ENCODE measurements around the gene ELANE. TPM values are rescaled to one million over a fixed set of nuclear protein-coding genes. Genes with fewer than 3 reads are reported as not detected.

Gene ELANE
- total RNA-seq, 3 donors from 2014 or later (not counting 1 experiment from before 2014, with no cell fraction given) = 1.7 to 1.8 TPM; not detected in 1

GRCh38 chr19:892894-893689, 41.0 kb downstream of the ELANE start, which contains the start of the genes MED16 and RNU6-9:
Gene MED16, minus strand, starts transcription at chr19:893187. Its CDS starts 2,056 bp downstream, at chr19:891131.
Gene RNU6-9, plus strand, starts transcription at chr19:893484.
- Mint-ChIP-seq H3K4me1 (peaks cover 9 to 30% of the 10 kb centered on the region in 2 donors), H3K27me3 (ENCODE audit: low read depth in 2 of 2) (no peaks in the 10 kb centered on the region), H3K27ac (peak within 1 kb of the TSS; percentile 99), H3K9me3 (no peaks in the 10 kb centered on the region), H3K4me3 (peak within 1 kb of the TSS; percentile 97), H3K36me3 (no peaks in the 10 kb centered on the region)
- no peak for TF ChIP-seq CTCF (IDR thresholded peaks at IDR 0.05)
- H3K27me3 ChIP-seq (ENCODE audit: control insufficient read depth, insufficient read depth, low read length) = no peaks in the 10 kb centered on the region
- peaks cover 39% of the 10 kb centered on the region for H3K4me1 ChIP-seq (ENCODE audit: control insufficient read depth, insufficient read depth, low read length)
- peak within 1 kb of the TSS; percentile 98 for H3K27ac ChIP-seq (ENCODE audit: low read length)
- H3K9me3 ChIP-seq (ENCODE audit: control insufficient read depth, insufficient read depth, low read length) = no peaks in the 10 kb centered on the region
- DNase-seq (peak; percentile 88 to 97), ATAC-seq (peak; percentile 97 to 98 (median 98))
- peak within 1 kb of the TSS; percentile 61 for H3K4me3 ChIP-seq (ENCODE audit: low read length)
- peaks cover 20% of the 10 kb centered on the region for H3K36me3 ChIP-seq (ENCODE audit: control insufficient read depth, insufficient read depth, low read length)
- intact Hi-C loops (cut with micrococcal nuclease) = loop anchor here (1.0 kb wide), 1 partner anchor 16 kb away; no protein-coding TSS in a partner anchor
- 1% methylated on average over 67 of the region's 69 CpGs for WGBS (ENCODE audit: insufficient coverage)

- no peaks in the 10 kb centered on the region for H3K27me3 ChIP-seq (ENCODE audit: control insufficient read depth, insufficient read depth, low read length)
- Mint-ChIP-seq H3K27ac (peak overlapping the region in 1 of 2 donors; percentile 42), H3K36me3 (no peaks in the 10 kb centered on the region), H3K4me3 (no peak overlapping the region), H3K9me3 (no peaks in the 10 kb centered on the region), H3K27me3 (ENCODE audit: low read depth in 2 of 2) (no peaks in the 10 kb centered on the region), H3K4me1 (peaks cover 9 to 27% of the 10 kb centered on the region in 2 donors)
- DNase-seq = no peak
- WGBS (ENCODE audit: insufficient coverage) = 93% methylated on average over 10 of the region's 10 CpGs
- peaks cover 23% of the 10 kb centered on the region for H3K4me1 ChIP-seq (ENCODE audit: control insufficient read depth, insufficient read depth, low read length)
- H3K27ac ChIP-seq (ENCODE audit: low read length) = no peak overlapping the region
- no peak for TF ChIP-seq CTCF (IDR thresholded peaks at IDR 0.05)
- H3K36me3 ChIP-seq (ENCODE audit: control insufficient read depth, insufficient read depth, low read length) = peaks cover 23% of the 10 kb centered on the region
- no peak overlapping the region for H3K4me3 ChIP-seq (ENCODE audit: low read length)
- intact Hi-C loops (cut with micrococcal nuclease) = no loop called here
- no peaks in the 10 kb centered on the region for H3K9me3 ChIP-seq (ENCODE audit: control insufficient read depth, insufficient read depth, low read length)
- no peak for ATAC-seq
Measured at GRCh38 chr19:896434-896833, 44.3 kb downstream of the ELANE start.

- H3K27me3 Mint-ChIP-seq (ENCODE audit: low read depth in 2 of 2) = no peaks in the 10 kb centered on the region
- no peak for TF ChIP-seq CTCF (IDR thresholded peaks at IDR 0.05)
- H3K36me3 Mint-ChIP-seq = no peaks in the 10 kb centered on the region
- no peak overlapping the region for H3K4me3 Mint-ChIP-seq
- no peak overlapping the region for H3K4me3 ChIP-seq (ENCODE audit: low read length)
- no peaks in the 10 kb centered on the region for H3K9me3 Mint-ChIP-seq
- H3K4me1 Mint-ChIP-seq = peaks cover 9 to 26% of the 10 kb centered on the region in 2 donors
- no peak overlapping the region for H3K27ac ChIP-seq (ENCODE audit: low read length)
- intact Hi-C loops (cut with micrococcal nuclease) = no loop called here
- no peak overlapping the region for H3K27ac Mint-ChIP-seq
- H3K27me3 ChIP-seq (ENCODE audit: control insufficient read depth, insufficient read depth, low read length) = no peaks in the 10 kb centered on the region
- DNase-seq (no peak), ATAC-seq (no peak)
- no peaks in the 10 kb centered on the region for H3K9me3 ChIP-seq (ENCODE audit: control insufficient read depth, insufficient read depth, low read length)
- H3K36me3 ChIP-seq (ENCODE audit: control insufficient read depth, insufficient read depth, low read length) = peaks cover 28% of the 10 kb centered on the region
- 94% methylated on average over 11 of the region's 11 CpGs for WGBS (ENCODE audit: insufficient coverage)
- peaks cover 21% of the 10 kb centered on the region for H3K4me1 ChIP-seq (ENCODE audit: control insufficient read depth, insufficient read depth, low read length)
Measured at GRCh38 chr19:896999-897398, 44.9 kb downstream of the ELANE start.

Measured in natural killer cell (primary cell).